Activated CD8-positive, alpha-beta memory T cell treated with anti-CD3 and anti-CD28 coated beads for 24 hours (primary cell): Measurements from ENCODE around the gene CHSY3.

Source experiments
- DNase-seq: peaks from one replicate; pipeline ENCODE4 v3.0.0-alpha.2; 2020

CHSY3 gene

DNA sequence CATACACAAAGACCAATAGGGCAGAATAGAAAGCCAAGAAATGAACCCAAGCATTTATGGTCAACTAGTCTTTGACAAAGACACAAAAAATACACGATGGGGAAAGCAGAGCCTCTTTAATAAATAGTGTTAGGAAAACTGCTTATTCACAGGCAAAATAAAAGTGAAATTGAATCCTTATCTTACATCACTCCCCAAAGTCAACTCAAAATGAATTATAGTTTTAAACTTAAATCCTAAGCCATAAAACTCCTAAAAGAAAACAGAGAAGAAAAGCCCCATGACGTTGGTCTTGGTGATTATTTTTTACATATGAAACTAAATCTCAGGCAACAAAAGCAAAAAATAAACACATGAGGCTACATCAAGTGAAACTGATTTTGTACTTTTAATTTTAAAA, 46.8 kb downstream of the CHSY3 start:
- no peak for DNase-seq

DNA sequence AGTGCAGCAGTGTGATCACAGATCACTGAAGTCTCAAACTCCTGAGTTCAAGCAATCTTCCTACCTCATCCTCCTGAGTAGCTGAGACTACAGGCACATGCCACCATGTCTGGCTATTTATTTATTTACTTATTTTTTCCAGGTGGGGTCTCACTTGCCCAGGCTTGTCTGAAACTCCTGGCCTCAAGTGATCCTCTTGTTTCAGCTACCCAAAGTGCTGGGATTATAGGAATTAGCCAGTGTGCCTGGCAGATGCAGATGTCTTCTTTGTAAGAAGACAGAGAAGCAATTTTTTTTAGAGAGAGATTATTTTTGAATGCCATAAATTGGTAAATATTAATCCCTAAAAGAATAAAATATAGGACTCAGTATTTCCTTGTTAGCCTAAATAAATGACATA, 54.3 kb downstream of the CHSY3 start:
- no peak for DNase-seq

DNA sequence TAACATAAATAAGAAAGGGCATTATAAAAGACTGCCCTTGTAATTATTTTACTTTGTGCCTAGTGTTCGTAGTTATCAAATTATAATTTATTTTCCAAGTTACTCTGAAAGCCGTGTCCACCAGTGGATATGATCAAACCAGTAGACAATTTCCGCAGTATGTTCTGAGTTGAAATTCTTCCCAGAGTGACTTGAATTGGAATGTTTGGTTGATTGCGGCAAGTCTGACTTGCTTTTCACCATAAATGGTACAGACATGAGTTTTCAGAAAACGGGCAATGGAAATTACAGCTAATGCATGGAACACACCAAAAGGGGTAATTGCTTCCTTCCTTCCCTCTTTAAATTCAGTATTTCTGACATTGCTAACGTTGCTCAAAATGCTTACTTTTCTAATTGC, 56.6 kb downstream of the CHSY3 start:
- DNase-seq, result no peak

DNA sequence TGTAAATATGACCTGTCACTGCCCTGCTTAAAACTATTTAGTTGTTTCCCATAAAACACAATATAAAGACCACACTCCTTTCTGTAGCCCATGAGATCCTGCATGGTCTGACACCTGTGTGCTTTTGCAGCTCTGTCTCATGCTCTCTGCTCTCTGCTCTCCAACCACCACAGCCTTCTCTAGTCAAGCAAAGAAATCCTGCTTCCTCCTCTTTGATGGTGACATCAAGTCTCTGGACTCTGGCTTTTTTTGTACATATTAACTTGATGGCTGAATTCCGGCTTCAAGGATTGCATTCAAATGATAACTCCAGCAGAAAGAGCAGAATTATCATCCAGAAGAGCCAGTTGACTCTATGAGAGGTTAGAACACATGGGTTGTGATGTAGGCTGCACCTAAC, 58.2 kb downstream of the CHSY3 start:
- no peak for DNase-seq

DNA sequence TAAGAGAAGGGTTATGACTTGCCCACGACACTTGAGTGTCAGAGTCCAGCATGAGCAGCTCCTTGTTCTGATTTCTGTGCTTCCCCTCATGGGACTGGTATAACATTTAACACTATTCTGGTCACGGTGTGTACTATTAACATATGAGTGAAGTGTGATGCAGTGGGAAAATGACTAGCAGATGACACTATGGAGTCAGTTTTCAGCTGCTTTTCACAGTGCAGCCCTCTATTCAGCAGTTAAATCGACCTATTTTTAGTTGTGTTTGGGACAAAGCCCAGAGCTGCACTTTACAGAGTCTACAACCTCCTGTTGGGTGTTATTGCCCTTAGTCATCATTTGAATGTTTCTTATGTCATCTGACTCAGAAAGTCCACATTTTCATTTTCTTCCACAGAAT, 59.1 kb downstream of the CHSY3 start:
- no peak for DNase-seq

DNA sequence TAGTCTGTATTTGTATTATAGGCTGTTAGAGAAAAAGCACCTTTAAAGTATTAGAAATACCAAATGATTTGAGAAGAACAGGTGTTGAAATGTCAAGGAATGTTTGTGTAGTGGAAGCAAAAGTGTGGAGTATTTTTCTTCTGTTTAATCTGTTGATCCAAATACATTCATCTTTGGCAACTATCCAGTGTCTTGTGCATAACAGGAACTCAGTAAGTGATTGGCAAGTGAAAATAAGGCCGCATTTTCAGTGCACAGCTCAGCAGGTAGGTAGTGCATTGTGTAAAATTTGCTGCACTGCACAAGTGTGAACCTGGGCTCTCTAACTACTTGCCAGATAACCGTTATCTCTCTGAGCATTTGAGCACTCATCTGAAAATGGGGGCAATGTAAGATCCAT, 61.8 kb downstream of the CHSY3 start:
- DNase-seq, result no peak

DNA sequence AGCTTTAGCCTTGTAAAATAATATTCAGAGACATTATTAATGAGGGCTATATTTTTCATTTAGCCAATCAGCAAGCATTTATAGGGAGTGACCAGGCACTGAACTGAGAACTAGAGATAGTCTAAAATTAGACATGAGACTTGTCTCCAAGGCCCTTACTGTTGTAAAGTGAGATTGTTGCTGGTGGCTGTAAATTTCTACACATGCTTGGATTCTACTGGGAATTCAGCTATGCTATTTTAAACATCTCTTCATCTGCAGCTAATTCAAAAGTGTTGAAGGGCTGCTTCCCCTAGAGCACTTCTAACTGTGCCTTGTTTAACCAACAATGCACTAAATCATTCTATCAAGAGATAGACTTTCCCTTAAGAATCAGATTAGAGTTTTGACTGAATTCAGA, 67.4 kb downstream of the CHSY3 start:
- no peak for DNase-seq

DNA sequence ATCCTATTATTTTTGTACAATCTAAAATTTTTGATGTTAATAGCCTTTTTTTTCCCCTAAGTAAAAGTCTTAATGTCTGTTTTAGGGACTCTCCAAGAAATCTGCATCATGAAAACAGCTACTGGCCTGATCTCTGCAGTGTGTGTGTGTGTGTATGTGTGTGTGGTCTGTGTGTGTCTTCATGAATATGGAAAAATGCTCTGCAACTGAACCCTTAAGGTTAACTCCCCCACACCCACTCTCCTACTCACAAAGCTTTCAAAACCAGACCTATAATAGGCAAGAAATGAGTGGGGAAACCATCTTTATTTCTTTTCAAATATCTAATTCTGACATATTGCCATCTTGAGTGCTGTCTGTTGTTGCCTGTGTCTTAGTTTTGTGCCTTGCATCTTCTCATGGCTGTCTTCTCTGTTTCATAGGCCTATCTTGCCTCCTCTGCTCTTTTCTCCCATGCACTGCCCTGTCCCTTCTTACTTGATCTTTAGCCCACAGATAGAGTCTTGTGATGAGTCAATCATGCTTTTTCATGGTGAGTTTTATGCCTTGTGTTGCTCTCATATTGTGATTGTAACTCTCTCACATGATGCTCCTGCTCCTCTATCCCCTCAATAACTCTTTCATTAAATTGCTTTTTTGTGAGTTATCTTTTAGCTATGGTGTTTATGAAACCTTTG, 68.3 kb downstream of the CHSY3 start:
- DNase-seq, result no peak

DNA sequence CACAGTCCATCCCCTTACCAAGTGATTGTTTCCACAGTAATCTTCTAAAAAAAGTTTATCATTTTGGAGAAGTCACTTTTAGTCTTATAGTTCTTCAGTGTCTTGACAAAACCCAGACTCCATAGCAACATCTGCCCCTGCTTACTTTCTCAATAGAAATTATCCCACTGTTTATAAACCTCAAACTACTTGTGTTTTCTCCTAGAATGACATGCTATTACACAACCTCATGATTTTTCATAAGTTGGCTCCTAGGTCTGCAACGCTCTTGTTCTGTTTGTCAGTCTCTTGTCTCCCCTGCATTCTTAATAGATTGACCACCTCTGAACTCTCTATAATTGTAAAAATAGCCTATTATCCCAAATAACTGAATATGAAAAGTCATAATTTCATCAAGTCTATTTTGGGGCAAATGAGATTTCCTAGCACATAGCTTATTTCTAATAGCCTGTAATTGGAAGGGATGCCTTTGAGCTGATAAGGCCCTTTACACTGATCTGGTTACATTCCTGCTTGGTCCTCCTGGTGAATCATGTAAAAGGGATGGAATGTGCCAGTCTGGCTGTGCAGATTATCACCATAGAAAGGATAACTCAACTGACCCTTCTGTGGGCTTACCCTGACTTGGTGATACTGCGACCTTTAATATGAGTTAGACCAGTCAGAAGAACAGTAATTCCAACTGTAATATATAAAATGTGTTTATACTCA, 69.6 kb downstream of the CHSY3 start:
- no peak for DNase-seq

DNA sequence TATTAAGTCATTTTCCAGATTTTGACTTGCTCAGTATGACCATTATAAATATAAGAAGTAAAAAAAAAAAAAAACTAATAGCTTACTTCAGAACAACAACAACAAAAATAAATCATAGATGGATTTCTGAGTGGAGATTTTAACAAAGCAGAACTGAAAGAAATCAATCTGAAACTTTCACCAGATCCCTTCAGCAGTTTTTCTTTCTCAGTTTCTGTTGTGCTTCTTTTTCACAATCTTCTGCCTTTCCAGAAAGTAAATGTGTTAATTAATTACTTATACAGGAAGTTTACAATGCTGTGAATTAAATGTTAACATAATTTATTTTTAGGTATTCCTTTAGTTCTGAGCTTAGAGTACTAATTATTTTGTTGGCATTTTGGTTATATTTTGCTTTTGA, 73.5 kb downstream of the CHSY3 start:
- no peak for DNase-seq

DNA sequence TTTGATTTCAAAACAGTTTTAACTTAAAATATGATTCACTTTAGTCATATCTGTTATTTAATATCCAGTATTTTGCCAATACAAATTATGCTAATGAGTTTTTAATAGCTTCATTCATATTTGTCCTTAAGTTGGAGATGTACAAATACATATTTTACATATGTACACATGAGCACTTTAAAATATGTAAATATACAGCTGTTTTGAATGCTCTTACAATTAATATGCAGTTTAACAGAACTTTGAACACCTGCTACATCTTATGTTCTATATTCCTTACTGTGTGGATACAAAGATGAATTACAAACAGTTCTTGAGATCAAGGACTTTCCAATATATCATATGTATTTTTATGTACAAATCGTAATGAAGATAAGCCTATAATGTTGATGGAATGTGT, 74.0 kb downstream of the CHSY3 start:
- DNase-seq, result no peak

DNA sequence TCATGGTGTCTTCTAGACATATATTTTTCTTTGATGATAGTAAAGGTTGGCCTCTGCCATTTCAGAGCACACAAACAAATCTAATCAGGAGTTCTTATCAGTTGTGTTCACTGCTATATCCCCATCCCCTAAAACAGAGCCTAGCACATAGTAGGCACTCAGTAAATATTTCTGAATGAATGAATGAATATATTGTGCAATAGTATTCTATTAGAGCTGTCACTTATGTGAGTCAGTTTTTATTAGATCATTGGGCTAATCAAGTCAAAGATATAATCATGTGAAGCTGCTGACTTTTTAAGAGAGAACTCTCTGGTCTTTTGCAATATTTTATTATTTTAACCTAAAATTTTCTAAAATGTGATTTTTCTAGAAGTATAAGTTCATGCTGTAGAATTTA, 84.2 kb downstream of the CHSY3 start:
- no peak for DNase-seq

DNA sequence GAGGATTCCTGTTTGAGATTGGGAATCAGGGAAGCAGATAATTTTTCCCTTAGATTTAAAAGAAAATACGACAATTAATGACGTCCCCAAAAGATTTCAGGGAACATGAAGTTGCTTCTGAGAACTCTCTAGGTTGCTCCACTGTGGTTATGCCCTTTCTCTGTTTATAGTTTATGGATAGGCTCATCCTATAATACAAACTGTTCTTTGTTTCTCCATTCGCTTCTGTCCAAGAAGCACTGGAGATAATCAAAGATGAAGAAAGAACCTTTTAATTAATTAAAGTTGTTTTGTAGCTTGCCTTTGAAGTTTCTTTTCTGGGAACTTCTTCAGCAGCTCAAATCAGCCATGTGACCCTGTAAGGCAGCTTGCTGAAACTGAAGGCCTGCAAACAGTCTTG, 87.5 kb downstream of the CHSY3 start:
- no peak for DNase-seq

DNA sequence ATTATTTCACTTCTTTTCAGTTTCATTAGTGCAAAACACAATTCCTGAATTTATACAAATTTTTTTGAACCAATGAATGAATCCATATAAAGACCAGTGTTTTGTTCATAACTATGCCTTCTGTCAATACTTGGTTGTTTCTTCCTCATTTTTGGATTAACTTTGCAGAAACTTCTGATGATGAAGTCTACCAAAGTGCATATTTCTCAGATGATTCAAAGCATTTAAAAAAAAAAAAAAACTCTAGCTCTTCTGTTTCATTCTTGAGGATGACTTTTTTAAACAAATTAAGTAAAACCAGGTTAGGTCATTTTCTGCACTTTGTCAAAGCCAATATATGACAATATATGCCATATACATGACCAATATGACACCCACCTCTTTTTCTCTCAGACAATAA, 92.6 kb downstream of the CHSY3 start:
- DNase-seq, result no peak

DNA sequence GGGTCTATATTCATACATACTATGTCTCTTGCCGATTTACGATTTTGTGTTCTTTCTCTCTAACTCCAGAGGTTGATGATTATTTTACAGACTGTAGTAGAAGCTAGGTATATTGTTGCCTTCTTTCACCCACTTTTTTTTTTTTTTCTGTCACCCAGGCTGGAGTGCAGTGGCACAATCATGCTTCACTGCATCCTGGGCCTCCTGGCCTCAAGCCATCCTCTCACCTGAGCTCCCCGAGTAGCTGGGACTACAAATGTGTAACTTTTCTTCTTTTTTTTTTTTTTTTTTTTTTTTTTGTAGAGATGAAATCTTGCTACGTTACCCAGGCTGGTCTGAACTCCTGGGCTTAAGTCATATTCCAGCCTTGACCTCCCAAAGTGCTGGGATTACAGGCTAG, 96.2 kb downstream of the CHSY3 start:
- no peak for DNase-seq

DNA sequence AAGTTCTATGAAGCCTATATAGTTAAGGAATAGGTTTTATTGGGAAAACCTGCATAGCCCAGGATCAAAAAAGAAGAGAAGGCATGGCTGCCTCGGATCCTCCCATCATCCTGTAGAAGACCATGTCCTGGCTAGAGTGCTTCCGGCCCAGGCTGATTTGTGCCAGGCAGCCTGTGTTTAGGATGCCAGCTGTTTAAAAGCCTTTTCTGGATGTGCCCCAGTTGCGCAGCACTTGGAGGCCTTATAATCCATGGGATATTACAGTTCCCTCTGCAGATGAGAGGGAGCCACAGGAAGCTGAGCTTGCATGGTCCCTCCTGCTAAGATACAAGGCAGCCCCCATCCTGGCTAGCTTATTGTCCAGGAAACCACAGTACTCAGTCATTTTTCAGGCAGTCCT, 97.9 kb downstream of the CHSY3 start:
- no peak for DNase-seq

DNA sequence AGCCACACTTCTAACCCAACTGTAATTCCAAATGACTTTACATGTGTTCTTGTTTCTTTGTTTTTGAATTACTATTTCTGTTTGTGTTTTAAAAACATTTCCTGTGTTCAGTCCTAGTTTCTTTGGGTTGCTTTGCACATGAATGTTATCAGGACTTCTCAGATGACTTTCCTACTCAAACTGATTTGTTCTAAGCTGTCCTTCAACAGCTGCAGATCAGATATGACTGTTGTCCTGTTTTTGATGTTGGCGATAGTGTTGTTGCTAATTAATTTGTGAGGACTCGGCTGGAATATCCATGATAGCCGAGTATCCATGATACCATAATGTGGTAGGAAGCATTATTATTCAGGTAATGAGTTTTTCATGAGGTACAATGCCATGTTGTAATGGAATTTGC, 98.6 kb downstream of the CHSY3 start:
- no peak for DNase-seq

DNA sequence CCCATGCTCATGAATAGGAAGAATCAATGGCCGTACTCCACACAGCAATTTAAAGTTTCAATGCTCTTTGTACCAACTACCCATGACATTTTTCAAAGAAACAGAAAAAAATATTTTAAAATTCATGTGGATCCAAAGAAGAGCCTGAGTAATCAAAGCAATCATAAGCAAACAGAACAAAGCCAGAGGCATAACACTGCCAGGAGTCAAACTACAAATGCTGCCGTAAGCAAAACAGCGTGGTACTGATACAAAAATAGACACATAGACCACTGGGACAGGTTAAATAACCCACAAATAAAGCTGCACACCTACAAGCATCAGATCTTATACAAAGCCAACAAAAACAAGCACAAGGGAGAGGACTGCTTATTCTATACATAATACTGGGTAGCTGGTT, 107.7 kb downstream of the CHSY3 start:
- no peak for DNase-seq

DNA sequence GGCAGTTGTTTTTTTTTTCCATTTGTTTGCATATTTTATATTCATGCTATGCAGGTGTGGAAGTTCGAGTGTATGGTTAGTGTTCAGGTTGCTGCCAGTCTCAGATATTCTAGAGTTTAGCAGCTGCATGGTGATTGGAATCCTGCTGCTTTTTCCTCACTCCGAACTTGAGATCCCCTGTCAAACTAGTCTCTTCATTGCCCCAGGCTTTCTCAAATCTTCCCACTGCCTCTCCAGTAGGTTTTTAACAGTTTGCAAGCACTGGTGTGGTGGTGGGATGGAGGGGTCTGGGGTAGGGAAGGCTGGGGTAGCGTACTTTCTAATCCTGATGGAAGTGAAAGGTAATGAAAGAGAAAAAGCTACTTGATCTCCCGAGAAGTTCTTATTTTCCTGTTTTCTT, 112.9 kb downstream of the CHSY3 start:
- no peak for DNase-seq

DNA sequence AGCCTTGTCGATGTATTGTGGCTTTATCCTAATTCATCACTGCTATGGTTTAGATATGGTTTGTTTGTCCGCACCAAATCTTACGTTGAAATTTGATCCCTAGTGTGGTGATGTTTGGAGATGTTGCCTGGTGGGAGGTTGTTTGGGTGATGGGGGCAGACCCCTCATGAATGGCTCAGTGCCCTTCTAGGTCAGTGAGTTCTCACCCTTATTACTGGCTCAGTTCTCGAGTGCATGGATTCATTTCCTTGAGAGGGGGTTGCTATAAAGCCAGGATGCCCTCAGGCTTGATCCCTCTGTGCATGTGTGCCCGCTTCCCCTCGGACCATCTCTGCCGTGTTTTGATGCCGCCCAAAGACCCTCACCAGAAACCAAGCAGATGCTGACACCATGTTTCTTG, 114.4 kb downstream of the CHSY3 start:
- no peak for DNase-seq

DNA sequence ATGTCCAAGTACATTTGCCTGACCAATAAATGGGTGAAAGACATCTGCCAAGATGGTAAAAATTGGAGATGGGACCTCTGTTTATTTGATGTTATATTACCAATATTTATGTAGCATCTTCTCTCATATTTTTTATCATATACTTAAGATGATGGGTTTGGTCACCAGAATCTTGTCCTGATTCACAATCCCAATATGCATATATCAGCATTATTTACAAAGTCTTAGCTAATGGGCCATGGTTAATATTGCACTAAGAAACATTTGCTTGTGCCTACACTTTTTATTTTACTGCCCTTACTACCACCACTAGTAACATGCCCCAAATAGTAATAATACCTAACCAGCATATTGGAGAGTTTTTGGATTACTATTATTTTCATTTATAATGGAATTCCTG, 116.7 kb downstream of the CHSY3 start:
- no peak for DNase-seq

DNA sequence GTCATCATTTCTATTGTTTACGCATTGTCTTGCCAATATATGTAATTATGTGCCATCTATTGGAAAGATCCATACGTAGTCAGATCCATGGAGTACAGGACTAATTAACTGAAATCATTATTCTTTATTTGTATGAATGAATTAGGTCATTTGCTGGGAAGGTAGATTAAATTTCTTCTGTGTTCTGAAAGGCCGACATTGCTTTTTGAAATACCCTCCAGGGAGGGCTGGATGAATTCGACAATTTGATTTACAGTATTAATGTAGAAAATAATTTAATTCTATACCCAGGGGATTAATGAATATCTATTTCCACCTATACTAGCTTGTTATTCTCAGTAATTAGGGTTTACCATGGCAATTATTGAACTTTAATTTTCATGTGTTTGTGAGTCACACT, 117.6 kb downstream of the CHSY3 start:
- no peak for DNase-seq

DNA sequence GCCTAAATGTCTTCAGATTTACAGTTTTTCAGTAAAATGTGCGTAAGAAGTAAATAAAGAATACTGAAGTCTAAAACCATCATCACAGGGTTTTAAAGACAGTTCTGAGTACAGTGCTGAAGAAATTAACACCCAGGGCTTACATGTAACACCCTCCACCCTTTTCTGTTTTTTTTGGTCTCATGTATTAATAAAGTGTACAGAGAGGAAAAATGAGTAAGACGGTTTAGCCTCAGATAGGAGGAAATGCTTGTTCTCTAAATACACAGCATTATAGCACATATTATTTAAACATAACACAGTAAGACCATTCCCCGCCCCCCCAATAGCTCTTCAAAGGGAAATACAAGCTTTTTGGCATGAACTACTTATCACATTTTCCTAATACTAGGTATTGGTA, 119.3 kb downstream of the CHSY3 start:
- DNase-seq, result no peak

DNA sequence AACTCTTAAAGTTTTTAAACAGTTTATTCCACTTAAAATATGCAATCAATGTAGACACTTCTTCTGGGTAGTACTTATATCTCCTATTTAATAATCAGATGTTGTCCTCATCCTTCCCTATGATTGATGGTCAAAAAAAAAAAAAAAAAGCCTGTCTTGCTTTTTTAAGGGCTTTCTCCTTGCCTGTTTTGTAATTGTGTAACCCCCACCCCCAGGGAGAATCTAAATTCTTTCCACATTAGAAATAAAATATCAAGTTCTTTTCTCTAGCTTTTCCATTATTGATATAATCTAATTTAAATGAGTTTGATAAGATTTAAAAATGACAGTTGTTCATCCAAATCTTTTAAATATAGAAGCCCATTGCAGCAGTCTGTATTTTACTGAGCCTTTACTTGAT, 119.7 kb downstream of the CHSY3 start:
- no peak for DNase-seq

DNA sequence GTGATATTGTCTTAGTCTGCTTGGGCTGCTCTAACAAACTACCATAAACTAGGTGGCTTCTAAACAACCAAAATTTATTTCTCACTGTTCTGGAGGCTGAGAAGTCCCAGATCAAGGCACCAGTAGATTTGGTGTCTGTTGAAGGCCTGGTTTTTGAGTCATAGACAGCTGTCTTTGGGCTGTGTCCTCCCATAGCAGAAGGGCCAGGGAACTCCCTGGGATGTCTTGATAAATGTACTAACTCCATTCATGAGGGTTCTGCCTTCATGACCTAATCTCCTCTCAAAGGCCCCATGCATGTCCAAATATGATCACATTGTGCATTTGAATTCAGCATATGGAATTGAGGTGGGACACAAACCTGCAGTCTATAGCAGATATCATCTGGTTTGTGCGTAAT, 121.2 kb downstream of the CHSY3 start:
- DNase-seq, result no peak
